HepG2 (cell line): ENCODE measurements around the gene GAL3ST3. TPM values are rescaled to one million over a fixed set of nuclear protein-coding genes. Genes with fewer than 3 reads are reported as not detected.

Experiments
- SAFB2 ChIP-seq: sonication (generic); formaldehyde crosslinking; IDR thresholded peaks from 2 replicates; pipeline ENCODE4 v1.5.1; 2020; ENCODE audit warnings: missing genetic modification reagents, low read depth, mild to moderate bottlenecking, borderline replicate concordance
- SAP130 ChIP-seq: IDR thresholded peaks from 2 replicates; pipeline ENCODE4 v1.6.1; 2016; ENCODE audit warnings: low read depth
- SOX13 ChIP-seq, 3 experiments: fragments of 450-650 bp in 1 of 3; sonication (generic) in 1 of 3; formaldehyde crosslinking in 1 of 3; IDR thresholded peaks in 2 of 3; conservative IDR thresholded peaks in 1 of 3; 2 replicates each; pipeline versions ENCODE4 v1.5.0 to v1.6.1; 2016 to 2020; ENCODE audit warnings: antibody characterized with exemption in 1 of 3, mild to moderate bottlenecking in 1 of 3, missing compliant biosample characterization in 1 of 3, missing genetic modification reagents in 1 of 3, moderate library complexity in 1 of 3
- SOX5 ChIP-seq: IDR thresholded peaks from 2 replicates; pipeline ENCODE4 v1.6.1; 2016; ENCODE audit warnings: borderline replicate concordance
- SOX6 ChIP-seq, 2 experiments: fragments of 450-650 bp in 1 of 2; sonication (generic) in 1 of 2; formaldehyde crosslinking in 1 of 2; IDR thresholded peaks; 2 replicates each; pipeline versions ENCODE4 v1.4.0 to v1.6.1; 2017 to 2020; ENCODE audit warnings: antibody characterized with exemption in 1 of 2, mild to moderate bottlenecking in 1 of 2, missing genetic modification reagents in 1 of 2
- TCF12 ChIP-seq, 2 experiments: fragments of 450-650 bp in 1 of 2; sonication (generic) in 1 of 2; formaldehyde crosslinking in 1 of 2; IDR thresholded peaks; 2 replicates each; pipeline versions ENCODE4 v1.6.1 to v1.8.0; 2017 to 2022; ENCODE audit warnings: antibody characterized with exemption in 1 of 2, mild to moderate bottlenecking in 1 of 2, missing genetic modification reagents in 1 of 2, moderate library complexity in 1 of 2
- THAP11 ChIP-seq: IDR thresholded peaks from 2 replicates; pipeline ENCODE4 v1.6.1; 2016; ENCODE audit warnings: missing biosample characterization, missing genetic modification reagents
- XRCC5 ChIP-seq: fragments of 200-400 bp; formaldehyde crosslinking; optimal IDR thresholded peaks from 2 replicates; pipeline ENCODE3; 2017; ENCODE audit warnings: mild to moderate bottlenecking, low read length
- ZBTB38 ChIP-seq: sonication (generic); formaldehyde crosslinking; IDR thresholded peaks from 2 replicates; pipeline ENCODE4 v1.5.1; 2020; ENCODE audit warnings: mild to moderate bottlenecking, missing genetic modification reagents
- ZNF121 ChIP-seq: sonication (generic); formaldehyde crosslinking; IDR thresholded peaks from 2 replicates; pipeline ENCODE4 v1.5.0; 2020; ENCODE audit warnings: mild to moderate bottlenecking, missing genetic modification reagents
- polyA plus RNA-seq, 8 experiments: library from polyadenylated mRNA; depleted of rRNA in 3 of 8; stranded (reverse) in 7 of 8; unstranded in 1 of 8; fragments of >200 nt; fragmentation: Illumina TruSeq in 4 of 8; extraction: Trizol in 4 of 8; gene quantifications; 2 replicates each; pipeline versions ENCODE4 v1.2.1 to v1.2.3, GENCODE V29; 2011 to 2016; ENCODE audit warnings: low read depth in 4 of 8, missing spikeins in 1 of 8, mixed read lengths in 1 of 8; ENCODE audit not compliant: insufficient read depth in 1 of 8
- total RNA-seq, 5 experiments: library from RNA; depleted of rRNA; stranded (reverse); fragments of >200 nt; fragmentation: Illumina TruSeq; extraction: Trizol; gene quantifications; 2 replicates each; pipeline ENCODE4 v1.2.3, GENCODE V29; 2016; ENCODE audit warnings: low read depth in 1 of 5
- TF ChIP-seq, protein P1 (sequence below): sonication (generic); formaldehyde crosslinking; IDR thresholded peaks from 2 replicates; pipeline ENCODE4 v1.4.0; 2020; ENCODE audit warnings: missing genetic modification reagents, mild to moderate bottlenecking, borderline replicate concordance
- TF ChIP-seq, protein P2 (sequence below): IDR thresholded peaks from 2 replicates; pipeline ENCODE4 v1.4.0; 2020; ENCODE audit warnings: mild to moderate bottlenecking, missing genetic modification reagents
- TF ChIP-seq, protein P3 (sequence below): IDR thresholded peaks from 2 replicates; pipeline ENCODE4 v1.6.1; 2016; ENCODE audit warnings: control low read depth

The GAL3ST3 gene
- total and polyA plus RNA-seq, 2 of the 13 experiments (the other 11 are each of a cell fraction or from before 2014, with no cell fraction given), result not detected

DNA sequence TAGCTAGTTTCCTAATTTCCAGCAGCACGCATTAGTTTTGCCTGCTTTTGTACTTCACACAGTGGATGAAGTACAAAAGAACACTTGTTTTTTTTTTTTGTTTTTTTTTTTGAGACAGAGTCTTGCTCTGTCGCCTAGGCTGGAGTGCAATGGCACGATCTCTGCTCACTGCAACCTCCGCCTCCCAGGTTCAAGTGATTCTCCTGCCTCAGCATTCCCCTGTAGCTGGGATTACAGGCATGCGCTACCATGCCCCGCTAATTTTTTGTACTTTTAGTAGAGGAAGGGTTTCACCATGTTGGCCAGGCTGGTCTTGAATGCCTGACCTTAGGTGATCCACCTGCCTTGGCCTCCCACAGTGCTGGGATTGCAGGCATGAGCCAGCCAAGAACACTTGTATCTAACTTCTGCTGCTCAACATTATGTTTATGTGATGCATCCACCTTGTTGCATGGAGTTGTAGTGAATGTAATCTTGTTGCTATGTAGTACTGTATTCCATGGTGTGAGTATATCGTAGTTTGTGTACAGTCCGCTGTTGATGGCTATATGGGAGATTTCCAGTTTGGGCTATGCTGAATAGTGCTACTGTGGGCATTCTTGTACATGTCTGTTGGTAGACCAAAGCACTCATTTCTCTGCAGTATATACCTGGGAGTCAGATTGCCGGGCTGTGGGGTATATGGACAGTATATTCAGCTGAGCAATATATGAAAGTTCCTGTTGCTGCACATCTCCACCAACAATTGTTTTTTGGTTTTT lies 38.4 kb upstream of the GAL3ST3 start (continued):
- TF ChIP-seq TCF12 (IDR thresholded peaks at IDR 0.05), result no peak
- no peak for TF ChIP-seq TCF12 (CRISPR knock-in tag; IDR thresholded peaks at IDR 0.05)
- TF ChIP-seq, protein P1, sequence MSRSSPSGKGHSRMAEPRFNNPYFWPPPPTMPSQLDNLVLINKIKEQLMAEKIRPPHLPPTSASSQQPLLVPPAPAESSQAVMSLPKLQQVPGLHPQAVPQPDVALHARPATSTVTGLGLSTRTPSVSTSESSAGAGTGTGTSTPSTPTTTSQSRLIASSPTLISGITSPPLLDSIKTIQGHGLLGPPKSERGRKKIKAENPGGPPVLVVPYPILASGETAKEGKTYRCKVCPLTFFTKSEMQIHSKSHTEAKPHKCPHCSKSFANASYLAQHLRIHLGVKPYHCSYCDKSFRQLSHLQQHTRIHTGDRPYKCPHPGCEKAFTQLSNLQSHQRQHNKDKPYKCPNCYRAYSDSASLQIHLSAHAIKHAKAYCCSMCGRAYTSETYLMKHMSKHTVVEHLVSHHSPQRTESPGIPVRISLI (CRISPR knock-in tag), result peak; percentile 81
- no peak for TF ChIP-seq SAFB2 (CRISPR knock-in tag)
- TF ChIP-seq XRCC5, result no peak
- peak; percentile 12; the same call in 1 of the 2 replicates for TF ChIP-seq ZNF121
- no peak for TF ChIP-seq SOX13 (IDR thresholded peaks at IDR 0.05)
- TF ChIP-seq SOX13 (CRISPR knock-in tag; conservative IDR thresholded peaks at IDR 0.05 in 1 of 2, IDR thresholded peaks at IDR 0.05 in 1 of 2), result peak in 1 of 2 experiments; percentile 47; a peak in 1 of 4 replicates
- TF ChIP-seq, protein P2, sequence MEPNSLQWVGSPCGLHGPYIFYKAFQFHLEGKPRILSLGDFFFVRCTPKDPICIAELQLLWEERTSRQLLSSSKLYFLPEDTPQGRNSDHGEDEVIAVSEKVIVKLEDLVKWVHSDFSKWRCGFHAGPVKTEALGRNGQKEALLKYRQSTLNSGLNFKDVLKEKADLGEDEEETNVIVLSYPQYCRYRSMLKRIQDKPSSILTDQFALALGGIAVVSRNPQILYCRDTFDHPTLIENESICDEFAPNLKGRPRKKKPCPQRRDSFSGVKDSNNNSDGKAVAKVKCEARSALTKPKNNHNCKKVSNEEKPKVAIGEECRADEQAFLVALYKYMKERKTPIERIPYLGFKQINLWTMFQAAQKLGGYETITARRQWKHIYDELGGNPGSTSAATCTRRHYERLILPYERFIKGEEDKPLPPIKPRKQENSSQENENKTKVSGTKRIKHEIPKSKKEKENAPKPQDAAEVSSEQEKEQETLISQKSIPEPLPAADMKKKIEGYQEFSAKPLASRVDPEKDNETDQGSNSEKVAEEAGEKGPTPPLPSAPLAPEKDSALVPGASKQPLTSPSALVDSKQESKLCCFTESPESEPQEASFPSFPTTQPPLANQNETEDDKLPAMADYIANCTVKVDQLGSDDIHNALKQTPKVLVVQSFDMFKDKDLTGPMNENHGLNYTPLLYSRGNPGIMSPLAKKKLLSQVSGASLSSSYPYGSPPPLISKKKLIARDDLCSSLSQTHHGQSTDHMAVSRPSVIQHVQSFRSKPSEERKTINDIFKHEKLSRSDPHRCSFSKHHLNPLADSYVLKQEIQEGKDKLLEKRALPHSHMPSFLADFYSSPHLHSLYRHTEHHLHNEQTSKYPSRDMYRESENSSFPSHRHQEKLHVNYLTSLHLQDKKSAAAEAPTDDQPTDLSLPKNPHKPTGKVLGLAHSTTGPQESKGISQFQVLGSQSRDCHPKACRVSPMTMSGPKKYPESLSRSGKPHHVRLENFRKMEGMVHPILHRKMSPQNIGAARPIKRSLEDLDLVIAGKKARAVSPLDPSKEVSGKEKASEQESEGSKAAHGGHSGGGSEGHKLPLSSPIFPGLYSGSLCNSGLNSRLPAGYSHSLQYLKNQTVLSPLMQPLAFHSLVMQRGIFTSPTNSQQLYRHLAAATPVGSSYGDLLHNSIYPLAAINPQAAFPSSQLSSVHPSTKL, result peak; percentile 36; the same call in 1 of the 2 replicates
- 0 out of 2 replicates have a peak, but pooled peaks have one; percentile 11 for TF ChIP-seq THAP11 (CRISPR knock-in tag)
- no peak for TF ChIP-seq SOX6 (IDR thresholded peaks at IDR 0.05)
- peak; percentile 38; the same call in 1 of the 2 replicates for TF ChIP-seq SOX6 (CRISPR knock-in tag; IDR thresholded peaks at IDR 0.05)
- TF ChIP-seq SOX5 (CRISPR knock-in tag), result peak; percentile 58; the same call in 1 of the 2 replicates
- TF ChIP-seq, protein P3, sequence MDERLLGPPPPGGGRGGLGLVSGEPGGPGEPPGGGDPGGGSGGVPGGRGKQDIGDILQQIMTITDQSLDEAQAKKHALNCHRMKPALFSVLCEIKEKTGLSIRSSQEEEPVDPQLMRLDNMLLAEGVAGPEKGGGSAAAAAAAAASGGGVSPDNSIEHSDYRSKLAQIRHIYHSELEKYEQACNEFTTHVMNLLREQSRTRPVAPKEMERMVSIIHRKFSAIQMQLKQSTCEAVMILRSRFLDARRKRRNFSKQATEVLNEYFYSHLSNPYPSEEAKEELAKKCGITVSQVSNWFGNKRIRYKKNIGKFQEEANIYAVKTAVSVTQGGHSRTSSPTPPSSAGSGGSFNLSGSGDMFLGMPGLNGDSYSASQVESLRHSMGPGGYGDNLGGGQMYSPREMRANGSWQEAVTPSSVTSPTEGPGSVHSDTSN (CRISPR knock-in tag), result no peak
- TF ChIP-seq ZBTB38 (CRISPR knock-in tag), result peak; percentile 73
- 0 out of 2 replicates have a peak, but pooled peaks have one; percentile 12 for TF ChIP-seq SAP130 (CRISPR knock-in tag)
